ENCODE results near the gene COQ9. TPM values are rescaled to one million over a fixed set of nuclear protein-coding genes. Genes with fewer than 3 reads are reported as not detected.

The COQ9 gene
- total RNA-seq, 1 donor from 2014 or later: 37.6 TPM

- Histone ChIP-seq H3K27ac (no peak overlapping the region), H3K4me3 (no peak overlapping the region), H3K36me3 (no peaks in the 10 kb centered on the region), H3K4me1 (no peaks in the 10 kb centered on the region), H3K9me3 (no peaks in the 10 kb centered on the region), H3K27me3 (no peaks in the 10 kb centered on the region)
- no peak for DNase-seq (ENCODE audit: extremely low spot score in 2 of 2)
- intact Hi-C loops (cut with DNase I): no loop called here
- TF ChIP-seq CTCF (IDR thresholded peaks at IDR 0.05) (no peak), POLR2A (IDR thresholded peaks at IDR 0.05) (no peak), POLR2AphosphoS5 (IDR thresholded peaks at IDR 0.05; ENCODE audit: insufficient read depth in 1 of 2, low read depth in 1 of 2) (no peak)
Observed at GRCh38 chr16:57502048-57502775, 54.9 kb downstream of the COQ9 start.

GRCh38 chr16:57503366-57503765 lies 56.1 kb downstream of the COQ9 start:
- TF ChIP-seq CTCF (IDR thresholded peaks at IDR 0.05): no peak
- TF ChIP-seq POLR2A (IDR thresholded peaks at IDR 0.05): no peak
- no peak for TF ChIP-seq POLR2AphosphoS5 (IDR thresholded peaks at IDR 0.05; ENCODE audit: insufficient read depth in 1 of 2, low read depth in 1 of 2)
- H3K27me3 ChIP-seq: no peaks in the 10 kb centered on the region
- no peak overlapping the region for H3K27ac ChIP-seq
- DNase-seq (ENCODE audit: extremely low spot score in 2 of 2): no peak
- H3K9me3 ChIP-seq: no peaks in the 10 kb centered on the region
- H3K4me1 ChIP-seq: no peaks in the 10 kb centered on the region
- no peak overlapping the region for H3K4me3 ChIP-seq
- H3K36me3 ChIP-seq: no peaks in the 10 kb centered on the region
- intact Hi-C loops (cut with DNase I): no loop called here

GRCh38 chr16:57504001-57504400 lies 56.7 kb downstream of the COQ9 start:
- no peak overlapping the region for H3K4me3 ChIP-seq

GRCh38 chr16:57504491-57504890 lies 57.2 kb downstream of the COQ9 start:
- H3K27me3 ChIP-seq: no peaks in the 10 kb centered on the region
- intact Hi-C loops (cut with DNase I): no loop called here
- no peaks in the 10 kb centered on the region for H3K36me3 ChIP-seq
- H3K4me3 ChIP-seq: no peak overlapping the region
- TF ChIP-seq CTCF (IDR thresholded peaks at IDR 0.05) (no peak), POLR2A (IDR thresholded peaks at IDR 0.05) (no peak), POLR2AphosphoS5 (IDR thresholded peaks at IDR 0.05; ENCODE audit: insufficient read depth in 1 of 2, low read depth in 1 of 2) (no peak)
- DNase-seq (ENCODE audit: extremely low spot score in 2 of 2): no peak
- H3K27ac ChIP-seq: no peak overlapping the region
- no peaks in the 10 kb centered on the region for H3K4me1 ChIP-seq
- no peaks in the 10 kb centered on the region for H3K9me3 ChIP-seq

More at GRCh38 chr16:57504001-57504400, 56.7 kb downstream of the COQ9 start:
- no peak overlapping the region for H3K27ac ChIP-seq
- TF ChIP-seq POLR2A (IDR thresholded peaks at IDR 0.05): no peak
- TF ChIP-seq POLR2AphosphoS5 (IDR thresholded peaks at IDR 0.05; ENCODE audit: insufficient read depth in 1 of 2, low read depth in 1 of 2): no peak
- TF ChIP-seq CTCF (IDR thresholded peaks at IDR 0.05): no peak
- H3K9me3 ChIP-seq: no peaks in the 10 kb centered on the region
- no peaks in the 10 kb centered on the region for H3K27me3 ChIP-seq
- DNase-seq (ENCODE audit: extremely low spot score in 2 of 2): no peak
- intact Hi-C loops (cut with DNase I): no loop called here
- no peaks in the 10 kb centered on the region for H3K4me1 ChIP-seq
- H3K36me3 ChIP-seq: no peaks in the 10 kb centered on the region

- TF ChIP-seq CTCF (IDR thresholded peaks at IDR 0.05) (no peak), POLR2A (IDR thresholded peaks at IDR 0.05) (no peak), POLR2AphosphoS5 (IDR thresholded peaks at IDR 0.05; ENCODE audit: insufficient read depth in 1 of 2, low read depth in 1 of 2) (no peak)
- no peaks in the 10 kb centered on the region for H3K36me3 ChIP-seq
- H3K4me3 ChIP-seq: no peak overlapping the region
- H3K27ac ChIP-seq: no peak overlapping the region
- H3K4me1 ChIP-seq: no peaks in the 10 kb centered on the region
- H3K9me3 ChIP-seq: no peaks in the 10 kb centered on the region
- H3K27me3 ChIP-seq: no peaks in the 10 kb centered on the region
- intact Hi-C loops (cut with DNase I): no loop called here
- DNase-seq (ENCODE audit: extremely low spot score in 2 of 2): no peak
Observed at GRCh38 chr16:57505169-57505568, 57.9 kb downstream of the COQ9 start.

Data from vagina (tissue), 2 donors.